Measurements from ENCODE around the gene HCST.

HCST gene

GRCh38 chr19:35931161-35931873 lies 29.0 kb downstream of the HCST start:
- DNase-seq = peak; percentile 100
- in situ Hi-C loops (cut with MboI; ENCODE audit: low pct_unique_long_range_greater_than_20kb, low sequenced_read_pairs) = no loop called here

DNA sequence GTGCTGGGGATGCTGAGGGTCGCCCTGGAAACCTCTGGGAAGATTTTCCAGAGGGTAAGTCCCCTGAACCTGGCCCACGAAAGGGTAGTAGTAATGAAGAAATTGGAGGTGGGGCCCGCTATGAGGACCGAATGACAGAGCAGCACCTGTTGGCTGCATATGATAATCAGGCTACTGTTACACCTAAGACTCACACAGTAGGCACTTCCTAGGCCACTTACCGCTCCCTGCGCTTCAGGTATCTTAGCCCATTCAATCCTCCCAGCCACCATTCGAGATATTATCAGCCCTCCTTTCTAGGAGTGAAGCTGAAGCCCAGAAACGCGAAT lies 29.5 kb downstream of the HCST start:
- no peak for DNase-seq
- in situ Hi-C loops (cut with MboI; ENCODE audit: low pct_unique_long_range_greater_than_20kb, low sequenced_read_pairs) = no loop called here

- DNase-seq = no peak
- in situ Hi-C loops (cut with MboI; ENCODE audit: low pct_unique_long_range_greater_than_20kb, low sequenced_read_pairs) = no loop called here
Measured at GRCh38 chr19:35932291-35932936, 30.1 kb downstream of the HCST start.

- DNase-seq = peak; percentile 52
- in situ Hi-C loops (cut with MboI; ENCODE audit: low pct_unique_long_range_greater_than_20kb, low sequenced_read_pairs) = no loop called here
Measured at GRCh38 chr19:35935911-35936737, 33.8 kb downstream of the HCST start, which contains the start of gene LRFN3. Gene LRFN3 (plus strand): TSS chr19:35936374. CDS start chr19:35939426, 3,052 bp downstream.

DNA sequence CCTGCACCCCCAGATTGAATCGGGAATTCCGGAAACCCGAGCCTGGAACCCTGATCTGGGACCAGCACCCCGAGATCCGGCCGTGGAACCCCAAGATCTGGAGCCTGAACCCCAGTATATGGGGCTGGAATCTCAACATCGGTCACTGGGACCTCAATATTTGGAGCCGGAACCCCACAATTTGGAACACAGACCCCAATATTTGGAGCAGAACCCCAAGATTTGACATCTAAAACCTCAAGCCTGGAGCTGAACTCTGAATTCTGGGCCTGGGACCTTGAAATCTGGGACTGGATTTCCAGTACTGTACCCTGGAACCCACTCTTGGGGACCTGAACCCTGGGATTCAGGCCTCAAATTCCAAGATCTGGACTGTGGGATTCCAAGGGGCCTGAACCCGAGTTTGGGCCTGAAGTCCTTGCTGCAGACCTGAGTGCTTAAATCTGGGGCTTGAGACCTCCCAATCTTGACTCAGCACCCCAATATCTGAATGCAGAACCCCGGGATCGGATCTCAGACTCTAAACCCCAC lies 34.5 kb downstream of the HCST start:
- in situ Hi-C loops (cut with MboI; ENCODE audit: low pct_unique_long_range_greater_than_20kb, low sequenced_read_pairs) = no loop called here
- no peak for DNase-seq

DNA sequence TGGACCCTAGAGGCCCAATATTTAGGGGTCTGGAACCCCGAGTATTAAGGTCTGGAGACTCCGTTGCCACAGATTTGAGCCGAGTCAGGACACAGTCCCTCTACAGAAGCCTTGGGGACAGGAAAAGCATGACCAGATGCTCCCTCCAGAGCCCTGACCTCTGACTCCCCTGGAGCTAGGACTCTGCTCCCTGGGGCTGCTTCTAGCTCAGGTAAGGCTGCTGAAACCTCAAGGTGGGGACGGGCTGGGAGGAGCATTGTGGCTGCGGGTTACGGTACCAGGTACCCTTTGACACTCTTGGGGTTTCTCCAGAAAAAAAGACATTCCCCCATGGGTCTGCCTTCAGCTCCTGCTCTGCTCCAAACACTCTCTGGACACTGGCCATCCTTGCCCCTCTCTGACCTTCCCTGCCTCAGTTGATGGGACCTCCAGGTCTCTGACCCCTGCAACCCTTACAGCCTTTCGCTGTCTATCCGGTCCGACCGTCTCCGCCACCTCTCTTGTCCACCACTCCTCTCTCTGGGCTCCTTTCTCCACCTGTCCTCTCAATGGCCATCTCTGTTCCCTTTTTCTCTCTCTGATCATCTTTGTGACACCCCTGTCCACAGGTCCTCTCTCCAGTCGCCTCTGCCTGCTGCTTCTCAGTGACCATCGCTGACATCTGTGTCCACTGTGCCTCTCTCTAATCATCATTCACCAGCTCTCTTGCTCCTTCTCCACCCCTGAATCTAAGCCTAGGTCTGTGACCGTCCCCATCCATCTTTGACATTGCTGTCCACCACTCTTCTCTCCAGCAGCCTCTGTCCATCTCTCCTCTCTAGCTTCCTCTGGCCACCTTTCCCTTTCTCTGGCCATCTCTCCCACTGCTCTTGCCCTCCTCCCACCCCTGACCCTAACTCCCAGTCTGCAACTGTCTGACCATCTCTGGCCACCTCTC lies 35.3 kb downstream of the HCST start:
- no peak for DNase-seq
- in situ Hi-C loops (cut with MboI; ENCODE audit: low pct_unique_long_range_greater_than_20kb, low sequenced_read_pairs) = no loop called here

DNA sequence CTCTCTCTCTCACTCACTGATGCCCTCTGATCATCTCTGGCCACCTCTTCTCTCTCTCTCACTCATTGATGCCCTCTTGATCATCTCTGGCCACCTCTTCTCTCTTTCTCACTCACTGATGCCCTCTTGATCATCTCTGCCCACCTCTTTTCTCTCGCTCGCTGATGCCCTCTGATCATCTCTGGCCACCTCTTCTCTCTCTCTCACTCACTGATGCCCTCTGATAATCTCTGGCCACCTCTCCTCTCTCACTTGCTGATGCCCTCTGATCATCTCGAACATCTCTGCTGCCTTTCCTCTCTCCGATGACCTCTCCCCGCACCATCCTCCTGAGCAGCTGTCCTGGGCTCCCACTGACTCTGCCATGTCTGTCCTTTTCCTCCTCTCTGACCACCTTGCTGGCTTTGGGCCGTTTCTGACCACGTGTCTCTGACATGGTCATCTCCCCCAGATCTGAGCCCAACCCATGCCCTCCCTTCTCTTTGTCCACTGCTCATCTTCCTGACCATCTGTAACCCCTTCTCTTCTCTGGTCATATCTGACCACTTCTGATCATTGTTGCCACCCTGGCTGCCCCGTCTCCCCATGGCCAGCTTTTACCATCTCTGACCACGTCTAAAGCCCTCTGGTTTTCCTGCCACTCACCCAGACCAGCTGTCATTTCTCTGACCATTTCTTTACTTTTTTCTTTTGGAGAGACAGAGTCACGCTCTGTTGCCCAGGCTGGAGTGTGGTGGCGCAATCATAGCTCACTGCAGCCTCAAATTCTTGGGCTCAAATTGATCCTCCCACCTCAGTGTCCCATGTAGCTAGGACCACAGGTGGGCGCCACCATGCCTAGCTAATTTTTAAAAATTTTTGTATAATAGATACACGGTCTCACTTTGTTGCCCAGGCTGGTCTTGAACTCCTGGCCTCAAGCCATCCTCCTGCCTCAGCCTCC lies 36.2 kb downstream of the HCST start:
- DNase-seq = no peak
- in situ Hi-C loops (cut with MboI; ENCODE audit: low pct_unique_long_range_greater_than_20kb, low sequenced_read_pairs) = no loop called here

- in situ Hi-C loops (cut with MboI; ENCODE audit: low pct_unique_long_range_greater_than_20kb, low sequenced_read_pairs) = no loop called here
- no peak for DNase-seq
Measured at GRCh38 chr19:35939307-35940077, 37.2 kb downstream of the HCST start.

GRCh38 chr19:35940078-35940775 lies 37.9 kb downstream of the HCST start:
- DNase-seq = no peak
- in situ Hi-C loops (cut with MboI; ENCODE audit: low pct_unique_long_range_greater_than_20kb, low sequenced_read_pairs) = no loop called here

GRCh38 chr19:35940839-35941238 lies 38.5 kb downstream of the HCST start:
- DNase-seq = no peak
- in situ Hi-C loops (cut with MboI; ENCODE audit: low pct_unique_long_range_greater_than_20kb, low sequenced_read_pairs) = no loop called here

DNA sequence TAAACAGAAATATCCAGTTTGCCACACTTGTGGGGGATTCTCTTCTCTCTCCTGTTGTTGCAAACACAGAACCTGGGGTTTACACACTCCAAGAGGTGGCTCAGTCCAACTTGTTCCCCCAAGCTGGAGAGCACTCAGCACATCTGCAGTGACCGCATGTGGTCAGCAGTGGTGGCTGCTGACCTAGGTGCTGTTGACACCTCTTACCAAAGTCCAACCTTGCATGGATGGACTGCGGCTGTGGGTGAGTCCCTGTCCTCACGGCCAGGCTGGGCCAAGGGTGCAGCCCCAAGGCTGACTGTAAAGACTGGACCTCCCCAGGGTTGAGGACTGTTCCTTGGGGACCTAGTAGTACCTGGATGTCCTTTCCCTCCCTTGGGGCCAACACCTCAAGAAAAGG lies 39.9 kb downstream of the HCST start:
- in situ Hi-C loops (cut with MboI; ENCODE audit: low pct_unique_long_range_greater_than_20kb, low sequenced_read_pairs) = no loop called here
- no peak for DNase-seq

DNA sequence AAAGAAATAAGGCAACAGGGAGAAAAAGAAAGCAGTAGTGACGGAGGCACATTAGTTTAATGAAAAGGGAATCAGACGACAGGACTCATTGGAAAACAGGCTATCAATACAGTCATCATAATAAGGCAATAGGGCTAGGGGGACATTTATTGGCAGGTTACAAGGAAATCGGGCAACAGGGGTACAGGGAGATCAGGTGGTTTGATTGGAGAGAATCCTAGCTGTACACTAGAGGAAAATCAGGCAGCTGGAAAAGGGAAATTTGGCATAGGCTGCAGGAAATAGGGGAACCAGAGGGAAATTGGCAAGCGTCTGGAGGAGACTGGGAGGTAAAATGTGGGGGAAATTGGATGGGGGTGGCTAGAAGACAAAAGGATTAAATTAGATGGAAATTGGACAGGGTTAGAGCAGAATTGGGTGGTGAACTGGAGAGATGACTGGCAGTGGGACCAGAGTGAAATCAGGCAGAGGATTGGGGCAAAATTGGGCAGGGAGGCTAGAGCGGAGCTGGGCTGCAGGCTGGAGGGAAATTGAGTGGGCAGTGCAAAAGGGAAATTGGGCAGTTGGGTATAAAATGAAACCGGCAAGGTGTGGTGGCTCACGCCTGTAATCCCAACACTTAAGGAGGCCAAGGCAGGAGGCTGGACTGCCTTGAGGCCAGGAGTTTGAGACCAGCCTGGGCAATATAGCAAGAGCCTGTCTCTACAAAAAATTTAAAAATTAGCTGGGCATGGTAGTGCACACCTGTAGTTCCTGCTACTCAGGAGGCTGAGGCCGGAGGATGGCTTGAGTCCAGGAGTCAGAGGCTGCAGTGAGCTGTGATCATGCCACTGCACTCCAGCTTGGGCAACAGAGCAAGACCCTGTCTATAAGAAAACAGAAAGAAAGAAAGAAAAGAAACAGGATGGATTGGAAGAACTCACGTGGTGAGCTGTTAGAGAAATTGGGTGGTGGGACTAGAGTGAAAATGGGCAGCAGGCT lies 41.3 kb downstream of the HCST start:
- DNase-seq = no peak
- in situ Hi-C loops (cut with MboI; ENCODE audit: low pct_unique_long_range_greater_than_20kb, low sequenced_read_pairs) = no loop called here

DNA sequence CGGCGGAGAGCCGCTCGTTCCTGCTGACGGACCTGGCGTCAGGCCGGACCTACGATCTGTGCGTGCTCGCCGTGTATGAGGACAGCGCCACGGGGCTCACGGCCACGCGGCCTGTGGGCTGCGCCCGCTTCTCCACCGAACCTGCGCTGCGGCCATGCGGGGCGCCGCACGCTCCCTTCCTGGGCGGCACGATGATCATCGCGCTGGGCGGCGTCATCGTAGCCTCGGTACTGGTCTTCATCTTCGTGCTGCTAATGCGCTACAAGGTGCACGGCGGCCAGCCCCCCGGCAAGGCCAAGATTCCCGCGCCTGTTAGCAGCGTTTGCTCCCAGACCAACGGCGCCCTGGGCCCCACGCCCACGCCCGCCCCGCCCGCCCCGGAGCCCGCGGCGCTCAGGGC lies 42.2 kb downstream of the HCST start:
- in situ Hi-C loops (cut with MboI; ENCODE audit: low pct_unique_long_range_greater_than_20kb, low sequenced_read_pairs) = no loop called here
- DNase-seq = no peak

DNA sequence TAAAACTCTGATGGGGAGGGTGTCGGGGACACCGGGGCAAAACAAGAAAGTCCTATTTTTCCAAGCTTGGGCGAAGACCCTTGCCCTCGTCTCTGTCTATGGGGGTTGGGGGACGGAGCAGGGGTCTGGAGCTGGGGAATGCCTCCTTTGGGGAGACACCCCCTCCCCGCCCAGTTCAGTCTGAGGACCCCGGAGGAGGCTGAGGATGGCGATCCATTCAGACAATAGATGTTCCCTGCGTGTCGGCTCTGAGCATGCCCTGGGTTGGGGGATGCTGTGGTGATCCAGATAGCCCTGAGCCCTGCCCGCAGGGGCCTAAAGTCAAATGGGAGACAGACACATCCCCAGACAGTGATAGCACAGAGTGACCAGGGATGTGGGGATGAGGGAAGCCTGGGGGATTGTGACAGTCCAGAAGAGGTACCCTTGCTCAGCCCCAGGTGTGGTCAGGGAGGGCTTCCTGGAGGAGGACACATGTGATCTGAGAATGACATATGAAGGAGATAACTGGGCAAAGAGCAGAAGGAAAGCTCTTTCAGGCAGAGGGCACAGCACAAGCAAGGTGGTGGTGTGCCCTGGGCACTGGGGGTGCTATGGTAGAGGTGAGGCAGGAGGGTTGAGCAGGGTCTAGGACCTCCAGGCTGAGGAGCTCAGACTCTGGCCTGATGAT lies 42.9 kb downstream of the HCST start:
- in situ Hi-C loops (cut with MboI; ENCODE audit: low pct_unique_long_range_greater_than_20kb, low sequenced_read_pairs) = no loop called here
- no peak for DNase-seq

- in situ Hi-C loops (cut with MboI; ENCODE audit: low pct_unique_long_range_greater_than_20kb, low sequenced_read_pairs) = no loop called here
- no peak for DNase-seq
Measured at GRCh38 chr19:35946203-35946602, 43.9 kb downstream of the HCST start.

All from KBM-7 (cell line).